SU-DHL-6 (cell line): Measurements from ENCODE around the gene ZNF562.

ENCODE experiments used
- EZH2phosphoT487 ChIP-seq: fragments of 200-600 bp; sonication (generic), shearing (Covaris generic); conservative IDR thresholded peaks from 2 replicates; pipeline ENCODE4 v1.6.1; 2018; ENCODE audit warnings: mild to moderate bottlenecking, antibody characterized with exemption, low read length, moderate library complexity, mixed read lengths
- TF ChIP-seq, protein P1 (sequence below): fragments of 200-600 bp; sonication (generic); IDR thresholded peaks from one replicate; pipeline ENCODE4 v1.5.1; 2017; ENCODE audit warnings: antibody characterized with exemption, mild to moderate bottlenecking, low read length, moderate library complexity; ENCODE audit not compliant: insufficient read depth, poor library complexity, severe bottlenecking

DNA sequence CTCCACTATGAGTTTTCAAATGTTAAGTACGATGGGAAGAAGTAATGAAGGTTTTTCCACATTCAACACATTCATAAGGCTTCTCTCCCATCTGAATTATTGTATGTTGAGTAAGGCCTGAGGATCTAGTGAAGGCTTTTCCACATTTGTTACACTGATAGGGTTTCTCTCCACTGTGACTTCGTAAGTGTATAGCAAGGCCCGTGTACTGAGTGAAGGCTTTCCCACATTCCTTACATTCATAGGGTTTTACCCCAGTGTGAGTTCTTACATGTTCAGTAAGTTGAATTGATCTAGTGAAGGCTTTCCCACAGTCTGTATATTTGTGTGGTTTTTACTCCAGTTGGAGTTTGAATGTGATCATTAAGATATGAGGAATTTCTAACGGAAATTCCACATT is 49.3 kb upstream of the ZNF562 start:
- TF ChIP-seq, protein P1, sequence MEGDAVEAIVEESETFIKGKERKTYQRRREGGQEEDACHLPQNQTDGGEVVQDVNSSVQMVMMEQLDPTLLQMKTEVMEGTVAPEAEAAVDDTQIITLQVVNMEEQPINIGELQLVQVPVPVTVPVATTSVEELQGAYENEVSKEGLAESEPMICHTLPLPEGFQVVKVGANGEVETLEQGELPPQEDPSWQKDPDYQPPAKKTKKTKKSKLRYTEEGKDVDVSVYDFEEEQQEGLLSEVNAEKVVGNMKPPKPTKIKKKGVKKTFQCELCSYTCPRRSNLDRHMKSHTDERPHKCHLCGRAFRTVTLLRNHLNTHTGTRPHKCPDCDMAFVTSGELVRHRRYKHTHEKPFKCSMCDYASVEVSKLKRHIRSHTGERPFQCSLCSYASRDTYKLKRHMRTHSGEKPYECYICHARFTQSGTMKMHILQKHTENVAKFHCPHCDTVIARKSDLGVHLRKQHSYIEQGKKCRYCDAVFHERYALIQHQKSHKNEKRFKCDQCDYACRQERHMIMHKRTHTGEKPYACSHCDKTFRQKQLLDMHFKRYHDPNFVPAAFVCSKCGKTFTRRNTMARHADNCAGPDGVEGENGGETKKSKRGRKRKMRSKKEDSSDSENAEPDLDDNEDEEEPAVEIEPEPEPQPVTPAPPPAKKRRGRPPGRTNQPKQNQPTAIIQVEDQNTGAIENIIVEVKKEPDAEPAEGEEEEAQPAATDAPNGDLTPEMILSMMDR = no peak
- no peak for TF ChIP-seq EZH2phosphoT487
